ENCODE results near the gene ROR2. TPM values are rescaled to one million over a fixed set of nuclear protein-coding genes. Genes with fewer than 3 reads are reported as not detected.
A peak's percentile ranks its signal among the peaks of the same experiment; 100 is the strongest.

The ROR2 gene
- total RNA-seq, 1 donor from 2014 or later, result 0.43 TPM

DNA sequence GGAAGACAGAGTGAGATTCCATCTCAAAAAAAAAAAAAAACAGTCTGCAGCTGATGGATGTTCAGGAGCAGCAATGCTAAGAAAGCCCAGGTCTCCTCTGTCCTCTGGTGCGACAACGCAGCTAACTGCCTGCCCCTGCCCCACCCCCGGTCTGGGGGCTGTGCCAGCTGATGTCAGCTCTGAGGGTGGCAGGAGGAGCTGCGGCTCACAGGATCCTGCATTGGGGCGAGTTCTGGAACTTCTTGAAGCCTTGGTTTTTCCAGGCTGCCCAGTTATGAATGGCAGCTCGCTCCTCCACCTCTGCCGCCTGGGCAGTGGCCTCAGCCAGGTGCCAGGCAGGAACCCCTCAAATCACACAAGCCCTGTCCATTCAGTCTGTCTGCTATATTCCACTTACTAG is 113.5 kb downstream of the ROR2 start:
- intact Hi-C loops (cut with DNase I), result no loop called here
- DNase-seq, result no peak

GRCh38 chr9:91835632-91836031 is 114.4 kb downstream of the ROR2 start:
- no peak for ATAC-seq (ENCODE audit: poor library complexity)
- no peak for DNase-seq
- intact Hi-C loops (cut with DNase I), result no loop called here

More for the DNA sequence above, 113.5 kb downstream of the ROR2 start:
- no peak for ATAC-seq (ENCODE audit: poor library complexity)

- DNase-seq, result no peak
- ATAC-seq (ENCODE audit: poor library complexity), result no peak
- intact Hi-C loops (cut with DNase I), result no loop called here
These were observed 114.8 kb downstream of the ROR2 start for GRCh38 chr9:91835216-91835615.

GRCh38 chr9:91834740-91835139 is 115.3 kb downstream of the ROR2 start:
- intact Hi-C loops (cut with DNase I), result no loop called here
- ATAC-seq (ENCODE audit: poor library complexity) (no peak), DNase-seq (no peak)

DNA sequence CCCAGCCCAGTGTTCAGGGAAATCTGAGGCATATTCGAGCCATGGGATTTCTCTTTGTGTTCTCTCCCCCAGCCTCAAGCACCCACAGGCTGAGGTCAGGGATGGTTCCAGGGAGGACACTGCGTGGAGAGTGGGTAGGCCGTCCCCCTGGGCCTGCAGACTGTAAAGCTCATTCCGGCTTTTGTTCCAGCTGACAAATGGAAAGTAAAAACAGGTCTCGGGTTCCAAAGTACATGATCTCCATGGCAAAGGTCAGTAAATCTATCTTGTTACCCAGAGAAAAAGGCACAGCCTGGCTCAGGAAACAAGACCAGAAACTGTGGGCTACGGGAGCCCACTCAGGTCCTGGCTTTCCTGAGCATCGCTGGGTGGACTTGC is 116.2 kb downstream of the ROR2 start:
- DNase-seq (no peak), ATAC-seq (ENCODE audit: poor library complexity) (no peak)
- intact Hi-C loops (cut with DNase I), result no loop called here

GRCh38 chr9:91833096-91833877 is 116.7 kb downstream of the ROR2 start:
- no peak for DNase-seq
- intact Hi-C loops (cut with DNase I), result no loop called here
- no peak for ATAC-seq (ENCODE audit: poor library complexity)

- no peak for ATAC-seq (ENCODE audit: poor library complexity)
- intact Hi-C loops (cut with DNase I), result no loop called here
- no peak for DNase-seq
These were observed 117.7 kb downstream of the ROR2 start for GRCh38 chr9:91832322-91832721.

- ATAC-seq (ENCODE audit: poor library complexity) (no peak), DNase-seq (no peak)
- intact Hi-C loops (cut with DNase I), result no loop called here
These were observed 124.2 kb downstream of the ROR2 start for GRCh38 chr9:91825866-91826265.

DNA sequence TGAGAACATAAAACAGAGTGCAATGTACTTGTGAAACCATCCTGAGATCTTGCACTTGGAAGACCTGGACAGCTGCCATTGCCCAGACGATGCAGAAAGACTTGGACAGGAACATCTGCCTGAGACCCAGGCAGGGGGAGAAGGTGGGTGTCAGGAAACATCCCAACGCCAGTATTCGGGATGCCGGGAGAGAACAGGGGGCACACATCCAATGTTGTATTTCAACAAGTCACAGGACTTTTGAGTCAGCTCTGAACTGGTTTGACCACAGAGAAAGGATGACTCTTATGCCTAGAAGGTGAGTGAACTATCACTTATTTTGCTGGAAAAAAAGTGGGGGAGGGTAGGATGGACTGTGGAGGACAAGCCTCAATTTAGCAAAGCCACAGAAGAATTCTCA is 124.6 kb downstream of the ROR2 start:
- intact Hi-C loops (cut with DNase I), result no loop called here
- ATAC-seq (ENCODE audit: poor library complexity) (no peak), DNase-seq (no peak)

GRCh38 chr9:91824601-91825305 is 125.3 kb downstream of the ROR2 start:
- intact Hi-C loops (cut with DNase I), result no loop called here
- DNase-seq (peak; percentile 56), ATAC-seq (ENCODE audit: poor library complexity) (peak; percentile 72)

- ATAC-seq (ENCODE audit: poor library complexity) (no peak), DNase-seq (no peak)
- intact Hi-C loops (cut with DNase I), result no loop called here
These were observed 125.9 kb downstream of the ROR2 start for GRCh38 chr9:91824151-91824550.

GRCh38 chr9:91820949-91821880 is 128.8 kb downstream of the ROR2 start:
- ATAC-seq (ENCODE audit: poor library complexity) (no peak), DNase-seq (no peak)
- intact Hi-C loops (cut with DNase I), result no loop called here

DNA sequence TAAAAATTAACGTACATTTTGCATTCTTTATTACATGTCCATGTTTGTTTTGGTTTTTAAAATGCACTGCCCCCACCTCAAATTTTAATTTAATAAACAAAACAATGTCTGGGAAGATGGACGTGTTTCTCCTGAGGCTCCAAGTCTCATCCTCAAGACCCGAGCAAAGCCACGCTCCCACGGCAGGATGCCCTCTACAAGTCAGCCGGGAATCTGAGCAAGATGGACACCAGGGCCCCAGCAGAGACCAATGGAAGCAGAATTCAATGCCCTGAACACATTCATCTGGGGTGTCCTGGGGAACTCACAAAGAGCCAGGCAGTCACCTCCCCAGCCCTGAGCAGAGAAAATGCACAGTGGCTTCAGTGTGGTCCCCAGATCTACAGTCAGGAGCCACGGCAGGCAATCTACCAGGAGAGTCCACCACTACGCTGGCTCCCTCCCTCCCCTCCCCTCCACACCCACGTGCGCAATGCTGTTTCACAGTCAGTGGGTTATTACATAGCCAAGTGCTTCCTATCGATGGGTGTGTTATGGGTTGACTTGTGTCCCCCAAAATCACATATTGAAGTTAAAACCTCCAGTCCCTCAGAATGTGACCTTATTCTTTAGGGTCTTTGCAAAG is 129.8 kb downstream of the ROR2 start:
- no peak for ATAC-seq (ENCODE audit: poor library complexity)

GRCh38 chr9:91818647-91819403 is 131.2 kb downstream of the ROR2 start:
- intact Hi-C loops (cut with DNase I), result no loop called here
- no peak for ATAC-seq (ENCODE audit: poor library complexity)
- no peak for DNase-seq

More for the DNA sequence above, 129.8 kb downstream of the ROR2 start:
- no peak for DNase-seq
- intact Hi-C loops (cut with DNase I), result no loop called here

DNA sequence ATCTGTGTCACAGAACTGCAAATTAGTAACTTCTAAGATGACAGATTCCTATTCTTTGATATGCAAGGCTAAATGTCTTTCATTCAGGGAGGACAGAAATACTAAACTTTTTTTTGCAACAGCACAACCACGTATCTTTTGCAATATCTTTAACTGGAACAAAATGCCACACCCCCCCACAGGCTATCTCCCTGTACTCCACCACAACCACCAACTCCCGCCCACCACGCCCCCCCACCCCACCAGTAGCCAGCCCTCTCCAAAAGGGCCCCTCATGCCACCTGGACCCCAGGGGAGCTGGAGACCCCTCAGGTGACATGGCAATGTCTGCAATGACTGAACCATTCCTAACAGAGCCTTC is 131.8 kb downstream of the ROR2 start:
- ATAC-seq (ENCODE audit: poor library complexity) (no peak), DNase-seq (no peak)
- intact Hi-C loops (cut with DNase I), result no loop called here

GRCh38 chr9:91817493-91818224 is 132.4 kb downstream of the ROR2 start:
- intact Hi-C loops (cut with DNase I), result no loop called here
- no peak for ATAC-seq (ENCODE audit: poor library complexity)
- no peak for DNase-seq

DNA sequence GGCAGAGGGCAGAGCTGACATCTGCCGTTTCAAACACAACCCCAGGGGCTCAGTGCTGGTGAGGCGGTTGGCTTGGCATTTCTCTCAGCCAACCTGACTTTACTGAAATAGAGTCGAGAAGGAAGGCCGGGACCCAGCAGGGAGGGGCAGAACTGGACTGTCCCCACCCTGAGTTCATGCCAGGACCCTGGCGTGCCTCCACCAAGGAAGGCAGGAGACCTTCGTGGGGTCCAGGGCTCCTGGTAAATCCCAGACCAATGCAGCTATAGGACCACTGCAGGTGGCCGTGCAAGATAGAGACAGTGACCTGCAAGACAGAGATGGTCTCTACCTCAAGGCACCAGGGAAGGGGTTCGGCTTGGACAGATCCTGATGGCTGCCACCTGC is 132.9 kb downstream of the ROR2 start:
- no peak for DNase-seq
- no peak for ATAC-seq (ENCODE audit: poor library complexity)
- intact Hi-C loops (cut with DNase I), result no loop called here

DNA sequence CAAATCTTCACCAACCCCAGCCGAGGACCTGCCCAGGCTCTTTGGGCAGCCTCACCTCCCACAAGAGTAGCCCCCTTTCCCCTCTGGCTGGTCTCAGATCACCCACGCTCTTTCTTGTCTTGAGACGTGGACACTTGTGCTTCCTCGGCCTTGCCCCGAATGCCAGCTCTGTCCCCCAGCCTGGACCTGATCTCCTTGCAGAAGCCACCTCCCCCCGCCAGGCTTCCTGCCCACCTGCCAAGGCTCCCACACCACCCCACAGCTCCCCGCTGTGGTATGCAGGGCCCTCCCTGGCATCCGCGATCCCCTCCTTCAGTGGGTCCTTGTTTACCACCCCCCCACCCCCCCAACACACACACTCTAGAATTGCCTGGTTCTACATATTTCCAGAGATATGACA is 133.7 kb downstream of the ROR2 start:
- ATAC-seq (ENCODE audit: poor library complexity) (no peak), DNase-seq (no peak)
- intact Hi-C loops (cut with DNase I), result no loop called here

All from Right ventricle myocardium superior (tissue), 1 donor.